SK-N-SH treated with all-trans-retinoic acid at 6 μM for 48 hours (cell line): Measurements from ENCODE around the gene NR2E3.

ENCODE experiments used
- ARNTL ChIP-seq: fragments of 450-650 bp; formaldehyde crosslinking; IDR thresholded peaks from 2 replicates; pipeline ENCODE4 v1.5.0; 2020; ENCODE audit warnings: low read depth, mild to moderate bottlenecking, moderate library complexity, borderline replicate concordance
- CREB5 ChIP-seq: fragments of 250-450 bp; sonication (Bioruptor Pico); IDR thresholded peaks from 2 replicates; pipeline ENCODE4 v1.5.1; 2020; ENCODE audit warnings: low read depth, mild to moderate bottlenecking, moderate library complexity
- ESRRG ChIP-seq: fragments of 250-450 bp; sonication (Bioruptor Pico); IDR thresholded peaks from 2 replicates; pipeline ENCODE4 v1.6.1; 2021; ENCODE audit warnings: mild to moderate bottlenecking

GRCh38 chr15:71789616-71790015, 20.7 kb upstream of the NR2E3 start:
- TF ChIP-seq ARNTL (no peak), ESRRG (CRISPR knock-in tag) (no peak), CREB5 (no peak)
